Activated CD4-positive, alpha-beta T cell treated with anti-CD3 and anti-CD28 coated beads for 4 hours (primary cell): Measurements from ENCODE around the gene PTPRT.
"Not testable (repeated sequence)": the region's sequence is repeated elsewhere in the genome, so short reads cannot be mapped to it uniquely, and the experiment has no call there.

Experiments
- DNase-seq, 2 donors: peaks; one replicate each; pipeline ENCODE4 v3.0.0-alpha.2; 2020

The PTPRT gene

DNA sequence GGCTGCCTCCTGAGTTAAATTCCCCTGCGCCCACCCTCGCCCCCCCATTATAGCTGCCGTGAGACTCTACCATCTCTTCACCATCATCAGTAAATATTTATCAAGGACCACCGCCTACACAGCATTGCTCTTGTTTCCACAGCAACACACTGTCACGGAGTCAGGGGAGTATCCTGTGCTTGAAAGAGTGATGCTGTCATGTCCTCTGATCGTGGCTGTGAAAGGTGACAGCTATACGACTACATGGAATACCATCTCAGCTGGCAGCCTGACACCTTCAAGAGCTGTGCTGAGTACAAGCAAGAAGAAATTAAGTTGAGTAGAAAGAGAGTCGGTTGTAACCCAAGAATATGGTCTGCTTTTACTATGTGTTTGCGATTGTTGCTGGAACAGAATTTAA is 3.4 kb downstream of the PTPRT start:
- no peak for DNase-seq

GRCh38 chr20:43185901-43186300 is 3.8 kb downstream of the PTPRT start:
- DNase-seq = no peak

- no peak for DNase-seq
Measured at GRCh38 chr20:43183536-43184070, 6.1 kb downstream of the PTPRT start.

GRCh38 chr20:43178080-43178479 is 11.6 kb downstream of the PTPRT start:
- no peak for DNase-seq

DNA sequence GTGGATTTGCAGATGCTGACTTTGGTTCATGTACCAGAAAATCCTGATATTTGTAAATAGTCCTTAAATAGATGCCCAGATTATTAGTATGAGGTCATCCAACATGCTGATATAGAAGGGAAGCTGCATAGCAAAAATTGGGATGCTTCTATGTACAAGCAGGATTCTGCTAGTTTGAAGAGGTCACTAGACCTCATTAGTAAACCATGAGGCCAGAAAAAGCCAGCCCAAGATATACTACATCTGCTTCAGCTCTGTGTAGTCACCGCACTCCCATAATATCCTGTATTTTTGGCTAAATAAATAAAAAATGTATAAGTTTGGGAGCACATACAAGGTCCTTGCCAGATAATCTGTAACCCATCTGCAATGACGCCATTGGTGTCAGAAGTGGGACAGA is 13.0 kb downstream of the PTPRT start:
- no peak for DNase-seq

GRCh38 chr20:43171930-43172329 is 17.8 kb downstream of the PTPRT start:
- DNase-seq = no peak

DNA sequence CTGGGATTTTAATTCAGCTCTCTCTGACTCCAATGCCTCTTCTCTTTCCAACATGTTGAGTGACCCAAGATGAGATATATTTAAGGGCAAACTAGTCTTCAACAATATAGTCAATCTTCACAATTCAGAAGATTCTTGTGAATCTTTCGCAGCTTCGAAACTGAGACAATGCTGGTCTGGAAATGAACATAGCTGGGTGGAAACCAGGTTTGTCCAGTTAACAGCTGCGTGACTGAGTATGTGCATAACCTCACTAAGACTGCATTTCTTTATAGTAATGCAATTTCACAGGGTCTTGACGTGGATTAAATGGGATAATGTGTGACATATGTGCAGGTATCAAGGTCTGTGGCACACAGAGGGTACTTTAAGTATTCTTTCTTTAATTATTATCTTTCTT is 18.9 kb downstream of the PTPRT start:
- DNase-seq = no peak

DNA sequence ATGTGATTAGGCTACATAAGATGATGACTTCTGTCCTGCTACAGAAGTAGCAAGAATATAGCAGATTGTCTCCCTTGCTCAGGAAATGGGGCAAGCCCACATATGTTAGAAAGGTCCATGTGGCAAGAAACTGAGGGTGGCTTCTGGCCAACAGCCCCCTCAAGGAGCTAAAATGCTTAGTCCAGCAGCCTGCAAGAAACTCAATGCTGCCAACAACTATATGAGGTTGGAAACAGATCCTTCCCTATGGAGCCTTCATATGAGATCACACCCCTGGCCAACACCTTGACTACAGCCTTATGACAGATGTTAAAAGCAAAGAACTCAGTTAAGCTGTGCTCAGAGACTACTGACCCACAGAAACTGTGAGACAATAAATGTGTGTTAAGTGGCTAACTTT is 22.1 kb downstream of the PTPRT start:
- no peak for DNase-seq

- DNase-seq = no peak
Measured at GRCh38 chr20:43167021-43167420, 22.7 kb downstream of the PTPRT start.

GRCh38 chr20:43165611-43166010 is 24.1 kb downstream of the PTPRT start:
- DNase-seq = no peak

GRCh38 chr20:43164736-43165135 is 25.0 kb downstream of the PTPRT start:
- DNase-seq = not testable (repeated sequence)

DNA sequence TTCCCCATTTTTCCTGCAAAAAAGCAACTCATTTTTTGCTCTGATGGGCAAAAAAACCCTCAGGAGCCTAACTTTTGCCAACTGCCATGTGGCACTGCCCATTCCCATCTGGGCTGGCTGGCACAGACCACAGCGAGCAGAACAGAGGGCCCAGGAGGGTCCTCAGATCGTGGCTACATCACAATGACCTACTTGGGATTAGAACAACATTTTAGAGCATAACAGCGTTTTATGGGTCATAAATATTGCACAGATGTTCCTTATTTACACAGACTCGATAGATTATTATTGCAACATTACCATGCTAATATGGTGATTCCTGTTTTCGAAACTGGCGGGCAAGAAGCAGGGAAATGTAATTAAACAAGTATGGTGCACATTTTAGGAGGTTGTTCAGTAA is 28.0 kb downstream of the PTPRT start:
- DNase-seq = no peak

DNA sequence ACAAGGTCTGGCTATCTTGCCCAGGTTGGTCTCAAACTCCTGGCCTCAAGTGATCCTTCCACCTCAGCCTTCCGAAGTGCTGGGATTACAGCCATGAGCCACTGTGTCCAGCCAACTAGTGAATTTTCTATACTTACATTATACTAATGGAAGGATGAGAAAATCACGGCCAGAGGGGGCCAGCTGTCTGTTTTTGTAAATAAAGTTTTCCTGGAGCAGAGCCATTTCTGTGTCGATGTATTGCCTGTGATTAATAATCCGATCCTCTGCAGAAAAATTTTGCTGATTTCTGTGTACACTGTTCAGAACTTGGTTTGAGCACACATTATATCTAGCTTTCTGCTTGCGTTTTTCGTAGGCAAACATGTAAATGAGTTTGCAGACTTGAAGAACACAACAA is 28.8 kb downstream of the PTPRT start:
- no peak for DNase-seq

GRCh38 chr20:43159994-43160393 is 29.7 kb downstream of the PTPRT start:
- no peak for DNase-seq

- no peak for DNase-seq
Measured at GRCh38 chr20:43155366-43156100, 34.2 kb downstream of the PTPRT start.

GRCh38 chr20:43151901-43152300 is 37.8 kb downstream of the PTPRT start:
- no peak for DNase-seq

DNA sequence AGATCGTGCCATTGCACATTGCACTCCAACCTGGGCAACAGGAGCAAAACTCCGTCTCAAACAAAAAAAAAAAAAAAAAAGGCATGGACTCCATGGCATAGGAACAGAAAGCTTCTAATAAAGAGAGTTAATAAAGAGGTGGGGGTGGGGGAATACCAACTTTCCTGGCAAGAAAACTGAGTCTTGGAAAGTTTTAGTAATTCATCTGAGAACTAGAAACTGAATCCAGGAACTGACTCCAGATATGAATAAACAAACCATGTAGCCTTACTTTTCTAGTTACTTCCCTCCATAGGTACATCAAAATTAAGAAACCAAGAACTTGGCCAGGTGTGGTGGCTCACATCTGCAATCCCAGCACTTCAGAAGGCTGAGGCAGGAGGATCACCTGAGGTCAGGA is 38.5 kb downstream of the PTPRT start:
- DNase-seq = no peak

GRCh38 chr20:43140726-43141125 is 49.0 kb downstream of the PTPRT start:
- DNase-seq = no peak

- no peak for DNase-seq
Measured at GRCh38 chr20:43138061-43138770, 51.5 kb downstream of the PTPRT start.

DNA sequence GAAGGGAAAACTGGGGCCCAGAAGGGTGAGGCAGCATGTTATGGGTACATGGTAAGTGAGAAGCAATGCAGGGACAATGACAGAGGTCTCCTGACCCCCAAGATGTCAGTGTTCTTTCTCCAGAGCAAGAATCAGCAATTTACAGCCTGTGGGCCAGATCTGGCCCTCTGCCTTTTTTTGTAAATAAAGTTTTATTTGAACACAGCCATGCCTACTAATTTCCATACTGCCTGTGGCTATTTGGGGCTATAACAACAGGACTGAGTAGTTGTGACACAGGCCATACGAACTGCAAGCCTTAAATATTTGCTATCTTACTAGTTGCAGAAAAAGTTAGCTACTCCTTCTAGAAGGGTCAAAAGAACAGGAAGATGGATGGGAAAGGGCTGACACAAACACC is 52.5 kb downstream of the PTPRT start:
- no peak for DNase-seq

DNA sequence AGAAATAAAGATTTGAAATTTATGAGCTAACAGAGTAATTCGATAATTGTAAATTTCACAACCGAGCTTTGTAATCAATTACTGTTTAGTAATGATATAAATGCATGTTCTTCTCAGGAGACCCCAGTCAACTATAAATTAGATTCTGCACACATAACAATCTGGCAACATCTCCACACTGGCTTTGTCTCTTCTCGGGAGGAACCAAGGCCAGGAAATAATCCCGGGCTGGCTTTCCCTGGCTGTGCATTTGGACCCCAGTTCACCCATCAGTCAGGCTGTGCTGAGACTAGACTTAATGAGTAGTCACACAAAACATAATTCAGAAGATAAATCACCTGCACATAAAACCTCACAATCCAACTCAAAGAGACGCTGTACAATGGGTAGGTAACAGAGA is 65.5 kb downstream of the PTPRT start:
- no peak for DNase-seq

DNA sequence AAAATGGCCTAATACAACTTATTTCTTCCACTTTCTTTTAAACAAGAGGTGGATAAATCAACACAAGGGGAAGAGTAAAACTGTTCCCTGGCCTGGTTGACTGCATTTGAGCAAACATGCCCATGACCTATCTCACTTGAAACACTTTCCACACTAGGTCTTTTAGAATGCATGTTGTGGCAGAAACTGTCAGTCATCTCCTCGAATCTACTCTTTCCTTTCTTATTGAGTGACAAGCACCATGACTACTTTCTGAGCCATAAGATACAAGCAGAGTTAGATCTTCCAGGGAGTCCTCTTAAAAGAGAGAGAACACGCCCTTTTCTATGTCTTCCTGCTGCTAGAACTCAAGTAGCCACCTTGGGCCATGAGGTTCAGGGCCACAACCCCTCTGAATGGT is 66.5 kb downstream of the PTPRT start:
- no peak for DNase-seq

- no peak for DNase-seq
Measured at GRCh38 chr20:43119720-43120119, 70.0 kb downstream of the PTPRT start.

DNA sequence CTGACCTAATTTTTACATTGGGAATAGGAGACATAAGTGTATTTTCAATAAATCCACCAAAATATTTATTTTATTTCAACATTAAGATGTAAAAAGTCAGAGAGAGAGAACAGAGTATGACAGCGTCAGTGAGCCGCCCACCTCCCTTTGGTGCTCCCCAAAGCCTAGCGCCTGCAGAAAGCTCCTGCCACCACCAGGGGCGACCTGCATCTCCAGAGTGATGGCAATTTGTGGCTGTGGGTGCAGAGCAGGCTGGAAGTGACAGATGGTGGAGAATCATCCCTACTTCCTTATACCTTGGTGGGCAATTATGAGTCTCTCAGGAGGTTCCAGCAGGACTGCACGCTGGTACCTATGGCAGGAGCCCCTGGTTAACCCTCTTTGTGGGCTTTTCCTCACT is 87.3 kb downstream of the PTPRT start:
- DNase-seq = no peak

DNA sequence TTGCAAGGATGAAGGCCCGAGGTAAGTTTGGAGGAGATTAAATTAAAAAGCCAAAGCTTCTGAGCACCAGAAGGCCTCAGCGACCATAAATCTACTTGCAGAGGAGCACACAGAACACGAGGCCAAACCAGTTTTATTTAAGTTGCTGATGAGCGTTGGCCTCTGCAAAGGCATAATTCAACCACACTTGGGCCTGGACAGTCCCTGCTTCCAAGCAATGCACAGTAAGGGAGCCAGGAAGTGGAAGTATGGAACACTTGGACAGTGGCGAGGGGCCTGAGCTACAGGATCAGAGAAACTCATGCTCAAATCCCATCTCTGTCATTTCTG is 92.8 kb downstream of the PTPRT start:
- DNase-seq = no peak
